ENCODE results near the gene LLGL1.

Gene LLGL1

GRCh38 chr17:18197535-18198194 is 27.8 kb upstream of the LLGL1 start:
- TF ChIP-seq POU6F1 (CRISPR knock-in tag; IDR thresholded peaks at IDR 0.05; ENCODE audit: borderline replicate concordance, low read depth), result no peak
- TF ChIP-seq PPARA (CRISPR knock-in tag; IDR thresholded peaks at IDR 0.05; ENCODE audit: borderline replicate concordance), result no peak
- TF ChIP-seq CSRNP3 (CRISPR knock-in tag; IDR thresholded peaks at IDR 0.05), result no peak
- no peak for TF ChIP-seq ZC3H10 (CRISPR knock-in tag; IDR thresholded peaks at IDR 0.05)
- TF ChIP-seq RARB (CRISPR knock-in tag; IDR thresholded peaks at IDR 0.05), result no peak
- ATAC-seq, result no peak

GRCh38 chr17:18198530-18198929 is 26.9 kb upstream of the LLGL1 start:
- no peak for ATAC-seq

GRCh38 chr17:18201108-18201507 is 24.3 kb upstream of the LLGL1 start:
- ATAC-seq, result no peak
- TF ChIP-seq RARB (CRISPR knock-in tag; IDR thresholded peaks at IDR 0.05), result no peak
- no peak for TF ChIP-seq OSR1 (CRISPR knock-in tag; IDR thresholded peaks at IDR 0.05)
- TF ChIP-seq ZNF70 (CRISPR knock-in tag; IDR thresholded peaks at IDR 0.05), result no peak
- no peak for TF ChIP-seq CSDC2 (CRISPR knock-in tag; IDR thresholded peaks at IDR 0.05)
- TF ChIP-seq ZNF565 (CRISPR knock-in tag; conservative IDR thresholded peaks at IDR 0.05; ENCODE audit: low read depth), result no peak
- no peak for TF ChIP-seq GLIS3 (CRISPR knock-in tag; IDR thresholded peaks at IDR 0.05)
- no peak for TF ChIP-seq BACH2 (CRISPR knock-in tag; IDR thresholded peaks at IDR 0.05; ENCODE audit: borderline replicate concordance)
- no peak for TF ChIP-seq ZFP3 (CRISPR knock-in tag; IDR thresholded peaks at IDR 0.05)
- no peak for TF ChIP-seq CREB5 (CRISPR knock-in tag; IDR thresholded peaks at IDR 0.05; ENCODE audit: low read depth)
- TF ChIP-seq PATZ1 (CRISPR knock-in tag; IDR thresholded peaks at IDR 0.05; ENCODE audit: borderline replicate concordance), result no peak
- TF ChIP-seq CSRNP3 (CRISPR knock-in tag; IDR thresholded peaks at IDR 0.05), result no peak
- no peak for TF ChIP-seq ZC3H10 (CRISPR knock-in tag; IDR thresholded peaks at IDR 0.05)

More at GRCh38 chr17:18198530-18198929, 26.9 kb upstream of the LLGL1 start:
- no peak for TF ChIP-seq CREB5 (CRISPR knock-in tag; IDR thresholded peaks at IDR 0.05; ENCODE audit: low read depth)
- TF ChIP-seq RARB (CRISPR knock-in tag; IDR thresholded peaks at IDR 0.05), result no peak
- no peak for TF ChIP-seq OSR1 (CRISPR knock-in tag; IDR thresholded peaks at IDR 0.05)
- TF ChIP-seq POU6F1 (CRISPR knock-in tag; IDR thresholded peaks at IDR 0.05; ENCODE audit: borderline replicate concordance, low read depth), result no peak
- no peak for TF ChIP-seq GLIS3 (CRISPR knock-in tag; IDR thresholded peaks at IDR 0.05)
- no peak for TF ChIP-seq ESRRG (CRISPR knock-in tag; IDR thresholded peaks at IDR 0.05)
- TF ChIP-seq PPARA (CRISPR knock-in tag; IDR thresholded peaks at IDR 0.05; ENCODE audit: borderline replicate concordance), result no peak
- no peak for TF ChIP-seq ZNF565 (CRISPR knock-in tag; conservative IDR thresholded peaks at IDR 0.05; ENCODE audit: low read depth)
- TF ChIP-seq ZNF70 (CRISPR knock-in tag; IDR thresholded peaks at IDR 0.05), result no peak
- no peak for TF ChIP-seq CSRNP3 (CRISPR knock-in tag; IDR thresholded peaks at IDR 0.05)
- no peak for TF ChIP-seq BACH2 (CRISPR knock-in tag; IDR thresholded peaks at IDR 0.05; ENCODE audit: borderline replicate concordance)
- no peak for TF ChIP-seq CSDC2 (CRISPR knock-in tag; IDR thresholded peaks at IDR 0.05)
- no peak for TF ChIP-seq TCF4 (CRISPR knock-in tag; IDR thresholded peaks at IDR 0.05; ENCODE audit: borderline replicate concordance)
- no peak for TF ChIP-seq ZFP3 (CRISPR knock-in tag; IDR thresholded peaks at IDR 0.05)
